ENCODE data around the gene RWDD3. TPM values are rescaled to one million over a fixed set of nuclear protein-coding genes. Genes with fewer than 3 reads are reported as not detected.

Gene RWDD3
- total and polyA plus RNA-seq, 9 donors = 27.5 to 32.7 (median 30.0) TPM

Other genes with a start within 250 kb of the RWDD3 start
- gene ALG14, start 161.3 kb upstream of the RWDD3 start, total RNA-seq = 3.2 TPM
- 1 to 10 TPM; 4.4 to 9.3 (median 7.1) TPM for gene ALG14, start 161.3 kb upstream of the RWDD3 start, polyA plus RNA-seq (ENCODE audit: insufficient read depth in 1 of 8, insufficient read length in 8 of 8, low replicate concordance in 1 of 8)
- gene TLCD4, start 116.9 kb upstream of the RWDD3 start, total RNA-seq = 11.1 TPM
- gene TLCD4, start 116.9 kb upstream of the RWDD3 start, polyA plus RNA-seq (ENCODE audit: insufficient read depth in 1 of 8, insufficient read length in 8 of 8, low replicate concordance in 1 of 8) = 10 to 100 TPM in 2 of 8 donors, 1 to 10 TPM in 6; 5.6 to 10.5 (median 7.8) TPM

Data from muscle of leg (tissue), 9 donors.